ENCODE data around the gene AMY1A. TPM values are rescaled to one million over a fixed set of nuclear protein-coding genes. Genes with fewer than 3 reads are reported as not detected.
"Not testable (repeated sequence)": the region's sequence is repeated elsewhere in the genome, so short reads cannot be mapped to it uniquely, and the experiment has no call there.

Gene AMY1A
- not detected for total RNA-seq

DNA sequence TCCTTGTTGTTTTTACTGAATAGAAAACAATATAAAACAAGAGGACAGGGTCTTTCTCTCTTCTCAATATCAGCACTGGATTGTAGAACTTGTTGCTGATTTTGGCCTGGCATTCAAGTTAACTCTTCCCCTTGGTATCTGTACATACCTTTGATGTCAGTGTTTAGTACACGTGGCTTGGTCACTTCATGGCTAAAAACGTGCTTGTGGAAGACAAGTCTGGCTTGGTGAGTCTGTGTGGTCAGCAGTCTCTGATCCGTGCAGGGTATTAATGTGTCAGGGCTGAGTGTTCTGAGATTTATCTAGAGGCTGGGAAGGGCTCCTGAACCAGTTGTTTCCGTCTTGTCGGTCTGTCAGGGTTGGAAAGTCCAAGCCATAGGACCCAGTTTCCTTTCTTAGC is at the start of gene AMY1A:
TSS of gene AMY1A (plus strand) at position 301 of the 400 bp plus-strand sequence. CDS start 571 bp downstream, outside the sequence.
- DNase-seq, result not testable (repeated sequence)

GRCh38 chr1:103616362-103616761 is 39.2 kb upstream of the AMY1A start:
- DNase-seq, result no peak

- DNase-seq, result not testable (repeated sequence)
These were observed 38.5 kb upstream of the AMY1A start, which contains the start of gene AMY2A for GRCh38 chr1:103616994-103617477. TSS of gene AMY2A (plus strand) at chr1:103617427. CDS start at chr1:103617441, 14 bp downstream.

GRCh38 chr1:103627436-103627835 is 28.1 kb upstream of the AMY1A start:
- not testable (repeated sequence) for DNase-seq

DNA sequence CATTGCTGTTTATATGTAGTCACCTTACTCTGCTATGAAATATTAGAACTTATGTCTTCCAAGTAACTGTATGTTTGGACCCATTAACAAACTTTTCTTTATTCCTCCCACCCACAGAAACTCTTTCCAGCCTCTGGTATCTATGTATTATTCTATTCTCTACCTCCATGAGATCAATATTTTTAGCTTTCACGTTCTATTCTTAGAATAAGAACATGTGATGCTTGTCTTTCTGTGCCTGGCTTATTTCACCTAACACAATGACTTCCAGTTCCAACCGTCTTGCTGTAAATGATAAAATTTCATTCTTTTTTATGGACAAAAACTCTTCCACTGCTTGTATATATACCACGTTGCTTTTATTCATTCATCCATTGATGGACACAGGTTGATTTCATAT is 14.4 kb upstream of the AMY1A start:
- not testable (repeated sequence) for DNase-seq

DNA sequence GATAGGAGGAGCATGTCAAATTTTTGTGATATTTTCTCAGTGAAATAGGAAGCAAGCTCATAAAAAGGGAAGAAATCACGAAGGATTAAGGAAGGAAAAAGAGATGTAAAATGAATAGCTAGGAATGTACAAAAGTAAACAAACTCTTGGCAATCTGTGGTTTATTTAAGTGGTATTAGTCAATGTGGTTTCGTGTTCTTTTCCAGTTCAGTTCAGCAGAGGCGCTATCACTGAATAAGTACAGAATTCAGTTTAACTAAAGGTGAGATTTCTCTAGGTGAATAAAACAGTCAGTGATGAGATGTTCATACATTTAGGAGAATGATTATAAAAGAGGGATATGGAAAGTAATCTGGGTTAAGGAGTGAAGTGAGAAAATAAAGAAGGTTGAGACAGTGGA is 11.7 kb upstream of the AMY1A start:
- DNase-seq, result not testable (repeated sequence)

DNA sequence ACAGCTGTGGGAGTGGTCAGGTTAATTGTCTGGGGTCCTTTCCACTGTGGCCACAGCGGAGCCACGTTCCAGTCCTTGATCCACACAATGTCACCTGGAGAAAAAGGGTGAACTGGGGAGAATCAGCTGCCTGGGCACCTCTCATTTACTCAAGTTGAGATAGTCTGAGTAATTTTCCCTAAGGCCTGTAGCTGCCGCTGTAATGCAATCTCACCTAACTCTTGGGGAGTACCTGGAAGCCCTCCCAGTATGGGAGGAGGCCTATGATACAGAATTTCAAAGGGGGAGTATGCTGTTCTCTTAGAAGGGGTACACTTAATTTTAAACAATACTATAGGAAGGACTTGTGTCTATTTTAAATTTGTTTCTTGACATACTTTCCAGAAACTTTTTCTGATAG is 5.3 kb upstream of the AMY1A start:
- not testable (repeated sequence) for DNase-seq

DNA sequence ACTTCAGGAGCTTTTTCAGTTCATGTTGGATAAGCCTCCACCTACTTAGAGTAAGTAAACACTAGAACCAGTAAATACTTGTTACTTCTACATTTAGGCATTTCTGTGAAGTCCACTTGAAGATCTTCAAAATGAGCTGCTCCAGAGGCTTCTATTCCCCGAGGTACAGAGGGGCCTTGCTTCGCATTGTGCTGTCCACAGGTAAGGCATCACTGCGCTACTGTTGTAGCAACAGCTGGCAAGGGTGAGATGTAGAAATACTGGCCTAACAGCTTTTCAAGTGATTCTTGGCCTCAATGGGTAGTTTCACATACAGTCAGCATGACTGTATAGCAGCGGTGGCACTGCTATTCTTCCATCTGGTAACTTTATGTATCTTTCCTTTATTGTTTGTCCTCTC is 4.7 kb upstream of the AMY1A start:
- not testable (repeated sequence) for DNase-seq

GRCh38 chr1:103654133-103654532 is 1.4 kb upstream of the AMY1A start:
- DNase-seq, result not testable (repeated sequence)

DNA sequence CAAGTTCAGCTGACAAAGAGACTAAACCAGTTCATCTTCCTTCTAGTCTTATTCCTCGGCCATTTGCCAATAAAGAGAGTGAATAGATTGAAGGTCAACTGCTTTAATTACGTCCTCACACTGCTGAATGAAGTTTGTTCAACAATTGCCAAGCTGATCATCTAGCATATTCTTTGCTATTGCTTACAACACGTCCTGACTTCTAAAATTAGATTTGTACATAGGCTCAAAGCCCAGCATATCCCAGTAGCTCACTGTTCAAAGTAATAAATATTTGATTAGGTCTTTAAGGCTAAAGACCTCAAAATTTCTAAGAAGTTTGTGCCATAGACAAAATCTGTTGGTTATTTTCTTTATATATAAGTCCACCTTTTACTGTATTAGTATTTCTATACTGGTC is 20.8 kb downstream of the AMY1A start:
- not testable (repeated sequence) for DNase-seq

DNA sequence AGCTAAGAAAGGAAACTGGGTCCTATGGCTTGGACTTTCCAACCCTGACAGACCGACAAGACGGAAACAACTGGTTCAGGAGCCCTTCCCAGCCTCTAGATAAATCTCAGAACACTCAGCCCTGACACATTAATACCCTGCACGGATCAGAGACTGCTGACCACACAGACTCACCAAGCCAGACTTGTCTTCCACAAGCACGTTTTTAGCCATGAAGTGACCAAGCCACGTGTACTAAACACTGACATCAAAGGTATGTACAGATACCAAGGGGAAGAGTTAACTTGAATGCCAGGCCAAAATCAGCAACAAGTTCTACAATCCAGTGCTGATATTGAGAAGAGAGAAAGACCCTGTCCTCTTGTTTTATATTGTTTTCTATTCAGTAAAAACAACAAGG is 40.5 kb downstream of the AMY1A start, which contains the start of gene AMY1B:
TSS of gene AMY1B (minus strand) at position 101 of the 400 bp plus-strand sequence. CDS start 571 bp downstream, outside the sequence.
- DNase-seq, result not testable (repeated sequence)

DNA sequence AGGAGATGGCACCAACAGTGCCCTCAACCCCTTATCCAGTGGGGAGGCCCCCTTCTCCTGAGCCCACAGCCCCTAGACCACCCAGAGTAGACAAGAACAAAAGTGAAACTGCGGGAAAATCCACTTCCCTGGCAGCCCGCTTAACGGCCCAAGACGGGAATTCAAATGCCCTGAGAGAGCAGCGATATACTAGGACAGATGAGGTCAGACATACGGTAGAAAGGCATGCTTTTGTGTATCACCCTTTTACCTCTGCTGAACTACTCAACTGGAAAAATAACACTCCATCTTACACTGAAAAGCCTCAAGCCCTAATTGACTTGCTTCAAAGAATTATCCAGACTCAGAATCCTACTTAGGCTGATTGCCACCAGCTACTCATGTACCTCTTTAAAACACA is 41.9 kb downstream of the AMY1A start:
- DNase-seq, result not testable (repeated sequence)

DNA sequence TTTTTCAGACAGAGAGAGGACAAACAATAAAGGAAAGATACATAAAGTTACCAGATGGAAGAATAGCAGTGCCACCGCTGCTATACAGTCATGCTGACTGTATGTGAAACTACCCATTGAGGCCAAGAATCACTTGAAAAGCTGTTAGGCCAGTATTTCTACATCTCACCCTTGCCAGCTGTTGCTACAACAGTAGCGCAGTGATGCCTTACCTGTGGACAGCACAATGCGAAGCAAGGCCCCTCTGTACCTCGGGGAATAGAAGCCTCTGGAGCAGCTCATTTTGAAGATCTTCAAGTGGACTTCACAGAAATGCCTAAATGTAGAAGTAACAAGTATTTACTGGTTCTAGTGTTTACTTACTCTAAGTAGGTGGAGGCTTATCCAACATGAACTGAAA is 45.1 kb downstream of the AMY1A start:
- DNase-seq, result not testable (repeated sequence)

GRCh38 chr1:103701256-103701655 is 45.7 kb downstream of the AMY1A start:
- not testable (repeated sequence) for DNase-seq

DNA sequence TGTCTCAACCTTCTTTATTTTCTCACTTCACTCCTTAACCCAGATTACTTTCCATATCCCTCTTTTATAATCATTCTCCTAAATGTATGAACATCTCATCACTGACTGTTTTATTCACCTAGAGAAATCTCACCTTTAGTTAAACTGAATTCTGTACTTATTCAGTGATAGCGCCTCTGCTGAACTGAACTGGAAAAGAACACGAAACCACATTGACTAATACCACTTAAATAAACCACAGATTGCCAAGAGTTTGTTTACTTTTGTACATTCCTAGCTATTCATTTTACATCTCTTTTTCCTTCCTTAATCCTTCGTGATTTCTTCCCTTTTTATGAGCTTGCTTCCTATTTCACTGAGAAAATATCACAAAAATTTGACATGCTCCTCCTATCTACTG is 52.1 kb downstream of the AMY1A start:
- not testable (repeated sequence) for DNase-seq

DNA sequence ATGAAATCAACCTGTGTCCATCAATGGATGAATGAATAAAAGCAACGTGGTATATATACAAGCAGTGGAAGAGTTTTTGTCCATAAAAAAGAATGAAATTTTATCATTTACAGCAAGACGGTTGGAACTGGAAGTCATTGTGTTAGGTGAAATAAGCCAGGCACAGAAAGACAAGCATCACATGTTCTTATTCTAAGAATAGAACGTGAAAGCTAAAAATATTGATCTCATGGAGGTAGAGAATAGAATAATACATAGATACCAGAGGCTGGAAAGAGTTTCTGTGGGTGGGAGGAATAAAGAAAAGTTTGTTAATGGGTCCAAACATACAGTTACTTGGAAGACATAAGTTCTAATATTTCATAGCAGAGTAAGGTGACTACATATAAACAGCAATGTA is 54.8 kb downstream of the AMY1A start:
- DNase-seq, result not testable (repeated sequence)

Small RNA genes lying within 50 kb of the gene (small RNA-seq; reads per million reads assigned to genes)
- gene AC105272.1 (ENCODE audit: low replicate concordance), result not detected

Other genes with a start within 250 kb of the AMY1A start
- 14.3 TPM for gene RNPC3, start 130.1 kb upstream of the AMY1A start, total RNA-seq
- gene AMY2B, start 84.2 kb upstream of the AMY1A start, total RNA-seq, result 20.8 TPM
- gene AMY2A, start 38.3 kb upstream of the AMY1A start, total RNA-seq, result not detected
- gene AMY1B, start 40.5 kb downstream of the AMY1A start, total RNA-seq, result not detected
- not detected for gene AMY1C, start 94.1 kb downstream of the AMY1A start, total RNA-seq

Measured in skin of body (tissue), 3 donors.